ENCODE data around the gene KDM7A. TPM values are rescaled to one million over a fixed set of nuclear protein-coding genes. Genes with fewer than 3 reads are reported as not detected.

KDM7A gene
- total RNA-seq, 2 donors from 2014 or later, result 12.8 to 15.4 TPM

DNA sequence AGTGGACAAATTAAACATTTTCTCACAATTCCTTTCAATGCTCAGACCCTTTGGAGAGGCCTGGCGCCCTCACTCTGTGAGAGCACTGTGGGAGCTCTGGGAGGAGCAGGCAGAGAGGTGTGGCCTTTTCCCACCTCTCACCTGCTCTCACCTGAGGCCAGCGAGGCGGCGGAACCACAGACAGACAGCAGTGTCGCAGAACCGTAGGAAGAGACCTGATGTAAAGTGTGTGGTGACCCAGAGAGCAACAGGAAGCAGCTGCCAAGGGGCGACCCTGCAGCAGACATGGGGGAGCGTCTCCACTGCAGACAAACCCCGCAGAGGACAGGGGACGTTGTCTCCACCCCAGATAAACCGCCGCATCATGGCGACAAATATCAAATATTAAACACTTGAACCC is 98.4 kb downstream of the KDM7A start:
- no peak for TF ChIP-seq CTCF (IDR thresholded peaks at IDR 0.05)
- H3K27me3 ChIP-seq, result no peaks in the 10 kb centered on the region
- no peaks in the 10 kb centered on the region for H3K36me3 ChIP-seq
- no peak overlapping the region for H3K4me3 ChIP-seq
- H3K9me3 ChIP-seq, result no peaks in the 10 kb centered on the region
- no peak for DNase-seq (ENCODE audit: low spot score)
- H3K27ac ChIP-seq, result no peak overlapping the region
- H3K4me1 ChIP-seq, result no peaks in the 10 kb centered on the region

GRCh38 chr7:140074780-140075179 is 102.0 kb downstream of the KDM7A start:
- no peaks in the 10 kb centered on the region for H3K4me1 ChIP-seq
- no peaks in the 10 kb centered on the region for H3K36me3 ChIP-seq
- no peak for DNase-seq (ENCODE audit: low spot score)
- no peak for TF ChIP-seq CTCF (IDR thresholded peaks at IDR 0.05)
- H3K9me3 ChIP-seq, result no peaks in the 10 kb centered on the region
- H3K27ac ChIP-seq, result no peak overlapping the region
- no peaks in the 10 kb centered on the region for H3K27me3 ChIP-seq
- no peak overlapping the region for H3K4me3 ChIP-seq

DNA sequence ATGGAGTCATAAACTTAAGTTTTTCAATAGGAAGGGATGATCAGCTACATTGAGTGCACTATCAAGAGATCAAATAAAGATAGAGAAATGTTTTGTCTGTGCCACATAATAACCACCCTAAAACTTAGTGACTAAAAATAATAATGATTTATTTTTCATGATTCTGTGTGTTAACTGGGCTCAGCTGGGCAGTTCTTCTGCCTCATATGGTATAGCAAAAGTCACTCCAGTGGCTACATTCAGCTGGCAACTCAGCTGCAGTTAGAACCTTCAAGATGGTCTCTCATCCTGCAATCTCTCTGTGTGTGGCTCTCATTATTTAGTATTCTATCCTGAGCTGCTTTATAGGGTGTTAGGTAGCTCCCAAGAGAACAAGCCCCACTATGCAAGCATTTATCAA is 106.2 kb downstream of the KDM7A start:
- Histone ChIP-seq H3K9me3 (peaks cover 0 to 31% of the 10 kb centered on the region in 2 donors), H3K36me3 (no peaks in the 10 kb centered on the region), H3K27ac (no peak overlapping the region), H3K4me3 (no peak overlapping the region), H3K4me1 (no peaks in the 10 kb centered on the region), H3K27me3 (no peaks in the 10 kb centered on the region)
- TF ChIP-seq CTCF (IDR thresholded peaks at IDR 0.05), result no peak
- DNase-seq (ENCODE audit: low spot score), result no peak

- TF ChIP-seq CTCF (IDR thresholded peaks at IDR 0.05), result no peak
- Histone ChIP-seq H3K27ac (no peak overlapping the region), H3K9me3 (peaks cover 0 to 31% of the 10 kb centered on the region in 2 donors), H3K27me3 (no peaks in the 10 kb centered on the region), H3K4me1 (no peaks in the 10 kb centered on the region), H3K4me3 (no peak overlapping the region), H3K36me3 (no peaks in the 10 kb centered on the region)
- no peak for DNase-seq (ENCODE audit: low spot score)
These were observed 107.4 kb downstream of the KDM7A start for GRCh38 chr7:140069298-140069949.

DNA sequence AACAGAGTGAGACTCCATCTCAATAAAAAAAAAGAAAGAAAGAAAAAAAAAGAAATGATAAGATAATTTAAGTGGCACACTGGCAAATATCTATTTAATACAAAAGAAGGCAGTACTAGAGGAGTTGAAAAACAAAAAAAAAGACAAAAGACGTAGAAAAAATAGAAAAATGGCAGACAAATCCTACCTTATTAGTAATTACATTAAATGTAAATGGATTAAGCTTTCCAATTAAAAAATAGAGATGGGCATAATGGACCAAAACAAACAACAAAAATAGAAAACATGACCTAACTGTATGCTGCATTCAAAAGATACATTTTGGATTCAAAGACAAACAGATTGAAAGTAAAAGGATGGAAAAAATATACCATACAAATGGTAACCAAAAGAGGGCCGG is 108.8 kb downstream of the KDM7A start:
- Histone ChIP-seq H3K9me3 (peaks cover 0 to 31% of the 10 kb centered on the region in 2 donors), H3K4me1 (no peaks in the 10 kb centered on the region), H3K27me3 (no peaks in the 10 kb centered on the region), H3K36me3 (no peaks in the 10 kb centered on the region), H3K4me3 (no peak overlapping the region), H3K27ac (no peak overlapping the region)
- DNase-seq (ENCODE audit: low spot score), result no peak
- no peak for TF ChIP-seq CTCF (IDR thresholded peaks at IDR 0.05)

GRCh38 chr7:140067052-140067451 is 109.7 kb downstream of the KDM7A start:
- Histone ChIP-seq H3K36me3 (no peaks in the 10 kb centered on the region), H3K27me3 (no peaks in the 10 kb centered on the region), H3K27ac (no peak overlapping the region), H3K9me3 (peaks cover 0 to 31% of the 10 kb centered on the region in 2 donors), H3K4me1 (peaks cover 0 to 3% of the 10 kb centered on the region in 2 donors), H3K4me3 (no peak overlapping the region)
- TF ChIP-seq CTCF (IDR thresholded peaks at IDR 0.05), result no peak
- DNase-seq (ENCODE audit: low spot score), result no peak

All from right atrium auricular region (tissue), 2 donors.